Loucy (cell line): ENCODE results near the gene PRELID1.

Experiments
- H2AFZ ChIP-seq: fragments of 200-600 bp; sonication (generic); 2 replicates; pipeline ENCODE4 v1.6.0; 2016; ENCODE audit warnings: antibody characterized with exemption, mild to moderate bottlenecking, low read length, moderate library complexity
- H3F3A ChIP-seq: fragments of 200-600 bp; 2 replicates; pipeline ENCODE4 v1.6.0; 2016; ENCODE audit warnings: antibody characterized with exemption, low read depth, mild to moderate bottlenecking
- H3K27me3 ChIP-seq: fragments of 200-600 bp; sonication (generic); 2 replicates; pipeline ENCODE4 v1.6.1; 2014; ENCODE audit warnings: low read length, mild to moderate bottlenecking; ENCODE audit not compliant: insufficient read depth, poor library complexity, severe bottlenecking
- H3K36me3 ChIP-seq: fragments of 200-600 bp; sonication (generic); 2 replicates; pipeline ENCODE4 v1.6.1; 2016; ENCODE audit warnings: low read length; ENCODE audit not compliant: insufficient read depth
- H3K4me1 ChIP-seq: fragments of 200-600 bp; sonication (generic); 2 replicates; pipeline ENCODE4 v1.5.1; 2014; ENCODE audit warnings: low read length, mild to moderate bottlenecking; ENCODE audit not compliant: insufficient read depth, poor library complexity, severe bottlenecking
- H3K4me2 ChIP-seq: fragments of 200-600 bp; sonication (generic); 2 replicates; pipeline ENCODE4 v1.6.0; 2014; ENCODE audit warnings: antibody characterized with exemption, low read length, low read depth, mild to moderate bottlenecking; ENCODE audit not compliant: poor library complexity, severe bottlenecking
- H3K4me3 ChIP-seq: fragments of 200-600 bp; sonication (generic); 2 replicates; pipeline ENCODE4 v1.5.1; 2014; ENCODE audit warnings: low read length, mild to moderate bottlenecking, mixed read lengths; ENCODE audit not compliant: poor library complexity, severe bottlenecking
- H3K79me2 ChIP-seq: fragments of 200-600 bp; sonication (generic); 2 replicates; pipeline ENCODE4 v1.6.1; 2014; ENCODE audit warnings: low read length; ENCODE audit not compliant: insufficient read depth
- H3K9ac ChIP-seq: fragments of 200-600 bp; sonication (generic); 2 replicates; pipeline ENCODE4 v1.6.0; 2014; ENCODE audit warnings: mild to moderate bottlenecking, low read depth, low read length, moderate library complexity; ENCODE audit not compliant: poor library complexity, severe bottlenecking
- H3K9me2 ChIP-seq: fragments of 200-600 bp; sonication (generic); replicated peaks from 2 replicates; pipeline ENCODE4 v1.6.1; 2016; ENCODE audit warnings: low read depth, low read length, mixed read lengths
- H3K9me3 ChIP-seq: fragments of 200-600 bp; sonication (generic); 2 replicates; pipeline ENCODE4 v1.6.1; 2014; ENCODE audit warnings: mild to moderate bottlenecking, antibody characterized with exemption, low read length, low read depth; ENCODE audit not compliant: insufficient read depth
- H4K20me1 ChIP-seq: fragments of 200-600 bp; sonication (generic); 2 replicates; pipeline ENCODE4 v1.6.0; 2014; ENCODE audit warnings: antibody characterized with exemption, low read length, mild to moderate bottlenecking; ENCODE audit not compliant: insufficient read depth, poor library complexity, severe bottlenecking
- CTCF ChIP-seq: fragments of 200-600 bp; sonication (generic); conservative IDR thresholded peaks from 2 replicates; pipeline ENCODE4 v1.5.1; 2014; ENCODE audit warnings: mild to moderate bottlenecking, antibody characterized with exemption, low read length
- EZH2phosphoT487 ChIP-seq: fragments of 200-600 bp; IDR thresholded peaks from 2 replicates; pipeline ENCODE4 v1.6.1; 2018; ENCODE audit warnings: antibody characterized with exemption, mild to moderate bottlenecking, moderate library complexity, borderline replicate concordance

PRELID1 gene

GRCh38 chr5:177260961-177261360 is 42.6 kb upstream of the PRELID1 start:
- H3K36me3 ChIP-seq, result peaks cover 26% of the 10 kb centered on the region; the same call in 1 of the 2 replicates
- H3F3A ChIP-seq, result no peaks in the 10 kb centered on the region
- no peak overlapping the region for H3K4me2 ChIP-seq
- no peaks in the 10 kb centered on the region for H3K79me2 ChIP-seq
- TF ChIP-seq EZH2phosphoT487 (no peak), CTCF (no peak)
- H4K20me1 ChIP-seq, result no peaks in the 10 kb centered on the region
- H3K9ac ChIP-seq, result no peak overlapping the region
- no peak overlapping the region for H3K4me3 ChIP-seq
- H3K4me1 ChIP-seq, result no peaks in the 10 kb centered on the region
- H3K9me3 ChIP-seq, result no peaks in the 10 kb centered on the region
- H2AFZ ChIP-seq, result no peak overlapping the region
- no peaks in the 10 kb centered on the region for H3K9me2 ChIP-seq
- no peaks in the 10 kb centered on the region for H3K27me3 ChIP-seq

- H3K9me3 ChIP-seq, result no peaks in the 10 kb centered on the region
- H3K4me1 ChIP-seq, result no peaks in the 10 kb centered on the region
- H3K4me3 ChIP-seq, result no peak overlapping the region
- no peak overlapping the region for H2AFZ ChIP-seq
- peaks cover 26% of the 10 kb centered on the region; the same call in 1 of the 2 replicates for H3K36me3 ChIP-seq
- H3K27me3 ChIP-seq, result no peaks in the 10 kb centered on the region
- H3K9ac ChIP-seq, result no peak overlapping the region
- H3K9me2 ChIP-seq, result no peaks in the 10 kb centered on the region
- H3F3A ChIP-seq, result no peaks in the 10 kb centered on the region
- H3K79me2 ChIP-seq, result no peaks in the 10 kb centered on the region
- no peak for TF ChIP-seq CTCF
- TF ChIP-seq EZH2phosphoT487, result no peak
- H4K20me1 ChIP-seq, result no peaks in the 10 kb centered on the region
- no peak overlapping the region for H3K4me2 ChIP-seq
Measured at GRCh38 chr5:177261510-177261909, 42.1 kb upstream of the PRELID1 start.

GRCh38 chr5:177264178-177264577 is 39.4 kb upstream of the PRELID1 start:
- Histone ChIP-seq H4K20me1 (no peaks in the 10 kb centered on the region), H3K4me3 (no peak overlapping the region), H3K79me2 (no peaks in the 10 kb centered on the region), H3K9me3 (no peaks in the 10 kb centered on the region), H2AFZ (no peak overlapping the region), H3K9ac (no peak overlapping the region), H3K27me3 (no peaks in the 10 kb centered on the region), H3K36me3 (peaks cover 25% of the 10 kb centered on the region; the same call in 1 of the 2 replicates), H3K4me1 (no peaks in the 10 kb centered on the region), H3K9me2 (no peaks in the 10 kb centered on the region), H3F3A (no peaks in the 10 kb centered on the region), H3K4me2 (no peak overlapping the region)
- TF ChIP-seq EZH2phosphoT487 (no peak), CTCF (no peak)
